ENCODE measurements around the gene VRK1. TPM values are rescaled to one million over a fixed set of nuclear protein-coding genes. Genes with fewer than 3 reads are reported as not detected.

VRK1 gene
- total RNA-seq, 1 donor from 2014 or later, result 68.8 TPM

DNA sequence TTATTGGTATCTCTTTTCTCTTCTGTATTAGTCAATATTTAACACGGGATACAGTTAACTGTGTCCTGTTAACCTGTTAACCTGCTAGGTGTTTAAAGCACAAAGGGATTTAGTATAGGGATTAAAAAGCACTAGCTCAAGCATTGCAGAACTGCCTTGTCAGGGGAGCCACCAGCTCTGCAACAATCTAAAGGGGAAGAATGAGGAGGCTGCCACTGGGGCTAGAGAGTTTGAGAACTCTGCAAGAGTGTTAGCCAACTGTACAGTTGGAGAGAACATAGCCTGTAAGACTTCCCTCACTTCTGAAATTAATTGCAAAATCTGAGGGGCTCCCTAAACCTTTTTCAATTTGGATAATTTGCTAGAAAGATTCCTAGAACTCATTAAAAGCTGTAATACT lies 6.5 kb upstream of the VRK1 start:
- intact Hi-C loops (cut with micrococcal nuclease), result no loop called here

DNA sequence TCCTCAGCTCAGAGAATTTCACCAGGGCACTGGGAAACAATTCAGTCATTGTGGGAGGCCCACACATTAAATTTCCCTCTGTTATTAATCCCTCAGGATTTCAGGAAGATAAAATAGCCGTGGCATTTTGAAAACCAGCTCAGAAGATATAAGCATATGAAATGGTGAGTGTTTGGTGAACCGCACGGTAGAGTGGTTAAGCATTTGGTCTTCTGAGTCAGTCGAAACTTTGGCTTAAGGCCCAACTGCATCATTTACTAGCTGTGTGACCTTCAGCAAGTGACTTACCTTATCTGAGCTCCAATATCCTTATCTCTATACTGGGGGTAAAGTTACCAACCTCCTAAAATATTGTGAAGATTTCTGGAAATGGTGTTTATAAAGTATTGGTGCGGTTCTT lies 5.2 kb upstream of the VRK1 start:
- intact Hi-C loops (cut with micrococcal nuclease), result no loop called here

DNA sequence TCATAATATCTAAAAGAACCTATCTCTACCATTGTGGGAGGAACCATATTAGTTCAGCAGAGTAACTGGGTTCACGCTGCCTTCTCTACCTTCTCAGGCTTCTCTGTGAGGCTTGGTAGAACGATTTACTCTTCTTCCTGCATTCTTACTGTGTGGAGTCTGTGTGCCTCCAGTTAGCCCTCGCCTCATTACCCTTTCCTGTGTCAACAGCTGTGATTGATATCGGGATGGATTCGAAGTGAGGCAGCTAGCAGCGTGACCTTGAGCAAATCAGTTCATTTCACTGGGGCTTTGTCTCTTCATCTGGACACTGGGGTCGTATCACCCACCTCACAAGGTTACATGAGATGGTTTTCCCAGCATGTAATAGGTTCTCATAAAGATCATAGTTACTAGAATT lies 4.6 kb upstream of the VRK1 start:
- intact Hi-C loops (cut with micrococcal nuclease), result no loop called here

DNA sequence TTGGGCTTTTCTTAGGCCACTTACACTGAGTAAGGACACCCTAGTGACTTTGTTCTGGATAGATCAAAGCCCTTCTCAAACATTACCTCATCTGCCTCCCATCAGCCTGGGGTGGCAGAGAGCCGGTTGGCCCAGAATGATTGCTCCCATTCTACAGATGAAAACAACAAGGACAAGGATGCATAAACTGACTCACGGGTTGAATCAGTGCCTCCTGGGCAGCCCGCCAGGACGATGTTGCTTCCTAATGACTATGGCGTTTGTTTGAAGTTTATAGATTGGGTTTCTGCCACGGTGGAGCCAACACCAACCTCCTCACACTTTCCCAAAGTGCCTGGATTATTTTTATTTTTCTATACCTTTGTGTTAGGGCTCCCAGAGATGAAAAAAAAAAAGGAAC lies 3.6 kb upstream of the VRK1 start:
- intact Hi-C loops (cut with micrococcal nuclease), result no loop called here

DNA sequence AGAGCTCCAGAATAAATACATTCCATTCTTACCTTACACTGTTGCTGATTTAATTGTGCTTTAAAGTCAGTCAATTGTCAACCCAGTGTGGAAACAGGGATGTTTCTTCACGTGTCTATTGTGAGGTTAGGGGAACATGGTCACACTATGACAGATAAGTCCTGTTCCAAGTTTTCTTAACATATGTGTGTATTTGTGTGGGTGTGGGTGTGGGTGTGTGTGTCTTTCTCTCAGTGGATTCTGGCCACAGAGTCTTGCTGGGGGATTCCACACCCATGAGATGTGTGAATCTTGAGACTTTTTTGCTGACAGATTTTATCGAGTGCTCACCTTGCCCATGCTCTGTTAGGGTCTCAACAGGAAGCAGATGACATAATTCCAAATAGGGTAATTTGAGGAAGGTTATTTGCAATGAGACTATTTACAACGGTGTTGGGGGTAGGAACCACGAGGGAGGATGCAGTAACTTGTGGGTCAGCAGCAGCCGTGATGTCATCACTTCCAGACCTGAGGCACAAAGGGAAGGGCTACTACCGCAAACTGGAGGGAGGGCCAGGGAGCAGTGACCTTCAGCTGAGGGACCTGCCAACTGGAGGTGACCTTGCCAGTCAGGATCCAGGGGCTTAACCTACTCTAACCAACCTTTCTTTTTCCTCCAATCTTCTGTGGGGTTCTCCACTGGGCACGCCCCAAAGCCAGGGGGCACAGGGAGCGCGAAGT lies 1.9 kb upstream of the VRK1 start:
- intact Hi-C loops (cut with micrococcal nuclease), result loop anchor here (5.0 kb wide), 1 partner anchor 57 kb away; no protein-coding TSS in a partner anchor

DNA sequence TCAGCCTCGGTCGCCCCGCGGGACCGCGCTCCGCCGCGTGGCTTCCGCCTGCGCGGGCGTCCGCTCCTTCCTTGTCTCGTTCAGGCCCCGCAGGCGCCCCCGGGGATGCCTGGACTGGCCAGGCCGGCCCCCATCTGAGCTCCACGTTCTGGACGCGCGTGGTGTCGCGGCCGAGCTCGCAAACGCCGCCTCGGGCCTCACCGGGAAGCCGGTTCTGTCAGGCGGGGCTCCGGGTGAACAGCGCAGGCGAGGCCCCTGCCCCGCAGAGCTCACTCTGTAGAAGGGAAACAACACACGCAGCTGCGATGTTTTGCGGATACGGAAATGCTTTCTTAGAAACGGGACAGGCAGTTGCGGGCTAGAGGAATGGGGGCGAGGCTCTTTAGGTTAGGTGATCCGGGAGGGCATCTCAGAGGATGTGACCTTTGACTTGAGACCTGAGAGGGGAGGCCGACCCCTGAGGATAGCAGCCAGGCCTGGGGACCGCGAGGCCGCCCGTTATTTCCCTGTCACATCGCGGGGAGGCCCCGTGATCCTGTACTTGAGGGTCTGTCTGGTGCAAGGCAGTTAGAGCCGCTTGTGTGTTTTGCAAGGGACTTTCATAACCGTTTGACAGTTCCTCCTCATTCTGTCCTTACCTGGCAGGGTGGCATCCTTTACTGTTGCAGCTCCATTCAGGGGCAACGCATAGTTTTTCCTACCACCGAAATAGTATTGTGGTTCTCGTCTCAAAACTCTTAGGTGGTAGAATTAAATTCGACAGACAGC lies 584 bp downstream of the VRK1 start:
- intact Hi-C loops (cut with micrococcal nuclease), result loop anchor here (1.0 to 5.0 kb wide), 3 partner anchors 35 to 295 kb away; partner anchors contain the start of gene PAPOLA

DNA sequence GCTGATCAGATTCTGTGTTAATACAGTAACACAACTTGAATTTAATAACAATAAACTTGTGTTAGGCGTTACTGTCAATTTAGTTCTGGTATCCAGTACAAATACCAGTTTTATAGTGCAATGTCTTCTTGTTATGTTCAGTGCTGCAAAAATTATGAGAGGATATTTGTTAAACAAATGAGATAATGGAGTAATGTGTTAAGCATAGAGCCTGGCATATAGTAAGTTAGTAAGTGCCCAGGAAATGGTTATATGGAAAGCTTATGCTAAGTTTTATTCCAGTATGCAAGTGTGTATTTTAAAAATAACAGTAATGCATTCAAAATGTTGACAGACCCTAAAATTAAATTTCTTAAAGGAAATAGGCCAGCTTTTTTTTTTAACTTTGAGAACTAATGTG lies 1.8 kb downstream of the VRK1 start:
- intact Hi-C loops (cut with micrococcal nuclease), result loop anchor here (5.0 kb wide), 1 partner anchor 53 kb away; no protein-coding TSS in a partner anchor

DNA sequence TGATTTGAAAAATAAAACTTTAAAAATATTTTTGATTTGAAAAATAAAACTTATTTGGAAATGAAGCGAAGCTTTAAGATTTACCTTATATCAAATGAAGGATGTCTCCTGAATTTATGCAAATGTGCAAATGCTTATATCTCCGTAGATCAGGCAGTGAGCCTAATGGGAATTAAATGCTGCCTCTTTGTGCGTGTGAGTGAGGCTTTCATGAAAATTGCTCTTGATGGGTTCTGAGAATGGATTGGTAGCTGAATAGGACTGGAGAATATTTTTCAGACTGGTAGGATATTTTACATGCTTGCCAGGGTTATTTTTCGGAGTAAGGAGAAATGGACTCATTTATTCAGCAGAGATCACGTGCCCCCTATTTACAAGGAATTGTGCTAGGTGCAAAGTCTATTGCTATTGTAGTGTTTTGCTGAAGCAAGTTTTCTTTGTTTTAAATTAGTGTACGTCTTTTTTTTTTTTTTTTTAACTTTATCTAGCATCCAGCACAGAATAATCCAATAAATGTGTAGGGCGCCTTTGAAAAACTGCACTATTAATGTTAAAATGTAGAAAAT lies 2.4 kb downstream of the VRK1 start:
- intact Hi-C loops (cut with micrococcal nuclease), result loop anchor here (5.0 kb wide), 2 partner anchors 53 to 798 kb away; no protein-coding TSS in a partner anchor

DNA sequence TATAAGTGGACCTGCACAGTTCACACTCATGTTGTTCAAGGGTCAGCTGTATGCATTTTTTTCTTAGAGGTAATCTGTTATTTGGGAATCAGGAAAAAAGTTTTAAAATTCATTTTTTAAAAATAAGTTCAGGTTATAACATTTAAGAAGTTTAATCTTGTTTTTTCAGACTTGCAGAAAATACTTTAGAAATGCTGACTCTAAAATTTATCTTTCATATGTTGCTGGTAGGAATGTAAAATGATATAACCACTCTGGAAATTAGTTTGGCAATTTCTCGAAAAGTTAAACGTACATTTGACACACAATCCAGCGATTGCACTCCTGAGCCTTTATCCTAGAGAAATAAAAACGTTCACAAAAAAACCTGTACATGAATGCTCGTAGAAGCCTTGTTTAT lies 4.7 kb downstream of the VRK1 start:
- intact Hi-C loops (cut with micrococcal nuclease), result loop anchor here (5.0 kb wide), 1 partner anchor 795 kb away; no protein-coding TSS in a partner anchor

DNA sequence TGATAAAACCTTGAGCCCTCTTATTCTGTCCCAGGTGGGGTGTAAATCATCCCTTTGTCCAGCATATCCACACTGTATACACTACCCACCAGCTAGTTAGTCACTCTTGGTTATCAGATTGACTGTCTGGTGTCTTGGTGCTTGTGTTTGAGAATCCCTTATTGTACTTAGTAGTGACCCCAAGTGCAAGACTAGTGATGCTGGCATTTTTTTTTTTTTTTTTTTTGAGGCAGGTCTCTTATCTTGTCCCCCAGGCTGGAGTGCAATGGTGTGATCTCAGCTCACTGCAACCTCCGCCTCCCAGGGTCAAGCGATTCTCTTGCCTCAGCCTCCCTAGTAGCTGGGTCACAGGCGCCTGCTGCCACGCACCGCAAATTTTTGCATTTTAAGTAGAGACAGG lies 5.8 kb downstream of the VRK1 start:
- intact Hi-C loops (cut with micrococcal nuclease), result loop anchor here (5.0 kb wide), 1 partner anchor 794 kb away; no protein-coding TSS in a partner anchor

DNA sequence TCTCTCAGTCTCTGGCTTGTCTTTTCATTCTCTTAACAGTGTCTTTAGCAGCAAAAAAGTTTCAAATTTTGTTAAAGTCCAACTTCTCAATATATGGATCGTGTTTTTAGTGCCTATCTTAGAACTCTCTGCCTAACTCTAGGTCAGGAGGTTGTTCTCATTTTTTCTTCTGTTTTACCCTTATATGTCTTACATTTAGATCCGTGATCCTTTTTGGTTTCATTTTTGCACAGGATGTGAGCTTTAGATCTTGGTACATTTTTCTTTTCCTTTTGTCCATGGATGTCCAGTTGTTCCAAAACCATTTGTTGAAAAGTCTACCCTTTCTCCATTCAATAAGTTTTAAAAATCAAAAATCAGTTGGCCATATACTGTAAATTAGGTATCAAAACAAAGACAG lies 6.8 kb downstream of the VRK1 start:
- intact Hi-C loops (cut with micrococcal nuclease), result loop anchor here (5.0 kb wide), 1 partner anchor 793 kb away; no protein-coding TSS in a partner anchor

DNA sequence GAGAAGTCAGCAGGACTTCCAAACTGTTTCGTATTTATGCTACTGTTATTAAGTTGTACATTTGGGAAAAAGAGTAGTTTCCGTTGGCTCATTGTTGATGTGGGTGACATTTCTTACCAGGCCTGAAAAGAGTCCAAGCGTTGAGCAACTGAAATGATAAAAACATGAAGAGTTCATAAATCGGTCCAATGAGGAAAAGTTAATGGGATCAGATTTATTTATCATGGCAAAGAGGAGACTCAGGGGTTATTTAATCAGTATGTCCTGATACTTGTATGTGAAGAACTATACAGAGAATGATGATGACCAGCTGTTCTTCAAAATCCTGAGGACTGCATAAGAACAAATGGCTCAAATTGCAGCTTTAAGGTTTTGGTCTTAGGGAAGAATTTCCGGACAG lies 7.7 kb downstream of the VRK1 start:
- intact Hi-C loops (cut with micrococcal nuclease), result loop anchor here (5.0 kb wide), 1 partner anchor 792 kb away; no protein-coding TSS in a partner anchor

DNA sequence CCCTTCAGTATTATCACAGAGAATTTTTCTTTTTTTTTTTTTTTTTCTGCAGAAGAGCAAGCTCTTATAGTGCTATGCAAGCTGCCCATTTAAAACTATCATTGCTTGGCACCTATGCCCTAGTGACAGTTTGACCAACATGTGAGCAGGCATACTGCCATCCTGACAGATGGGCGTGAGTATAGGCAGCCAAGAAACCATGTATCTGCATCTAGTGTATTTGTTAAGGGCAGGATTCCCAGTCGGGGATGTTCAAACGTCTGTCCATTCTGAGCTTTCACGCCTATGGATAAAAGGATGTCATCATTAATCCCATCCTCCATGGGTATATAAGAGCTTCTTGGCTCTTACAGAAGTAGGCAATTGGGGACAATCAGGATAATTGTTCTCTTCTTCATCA lies 8.8 kb downstream of the VRK1 start:
- intact Hi-C loops (cut with micrococcal nuclease), result no loop called here

DNA sequence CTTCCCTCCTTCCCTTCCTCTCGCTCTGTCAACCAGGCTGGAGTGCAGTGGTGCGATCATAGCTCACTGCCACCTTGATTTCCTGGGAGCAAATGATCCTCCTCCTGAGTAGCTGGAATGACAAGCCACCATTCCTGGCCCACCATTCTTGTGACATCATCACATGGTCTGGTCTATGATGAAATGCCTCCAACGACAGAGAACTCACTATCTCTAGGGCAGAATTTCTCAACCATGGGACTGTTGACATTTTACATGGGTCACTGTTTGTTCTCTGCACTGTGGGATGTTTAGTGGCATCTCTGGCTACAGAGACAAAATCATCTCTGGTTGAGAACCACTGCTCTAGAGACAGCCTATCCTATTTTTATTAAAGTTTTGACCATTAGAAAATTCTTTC lies 9.7 kb downstream of the VRK1 start:
- intact Hi-C loops (cut with micrococcal nuclease), result no loop called here

DNA sequence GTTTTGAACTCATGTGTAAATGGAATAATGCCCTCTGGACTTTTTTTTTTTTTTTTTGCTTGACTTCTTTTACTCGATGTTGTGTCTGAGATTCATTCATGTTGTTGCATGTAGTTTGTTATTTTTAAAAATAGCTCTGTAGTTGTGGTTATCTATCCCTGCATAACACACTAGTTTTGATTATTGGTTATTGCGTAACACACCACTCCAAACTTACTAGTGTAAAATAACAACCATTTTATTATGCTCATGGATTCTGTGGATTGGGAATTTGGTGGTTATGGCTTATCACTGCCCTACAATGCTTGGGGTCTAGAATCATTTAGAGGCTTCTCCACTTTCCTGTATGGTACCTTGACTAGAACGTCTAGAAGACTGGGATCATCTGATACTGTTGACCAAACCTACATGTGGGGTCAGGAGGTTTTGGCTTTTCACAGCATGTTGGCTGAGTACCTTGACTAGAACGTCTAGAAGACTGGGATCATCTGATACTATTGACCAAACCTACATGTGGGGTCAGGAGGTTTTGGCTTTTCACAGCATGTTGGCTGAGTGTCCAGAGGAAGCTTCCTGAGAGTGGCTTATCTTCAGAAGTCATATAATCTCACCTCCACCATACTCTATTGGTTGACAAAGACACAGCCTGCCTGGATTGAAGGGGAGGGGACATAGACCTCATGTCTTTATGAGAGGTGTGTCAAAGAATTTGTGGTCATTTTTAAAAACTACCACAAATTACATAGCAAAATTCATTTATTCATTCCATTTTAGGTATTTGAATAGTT lies 11.6 kb downstream of the VRK1 start:
- intact Hi-C loops (cut with micrococcal nuclease), result no loop called here

DNA sequence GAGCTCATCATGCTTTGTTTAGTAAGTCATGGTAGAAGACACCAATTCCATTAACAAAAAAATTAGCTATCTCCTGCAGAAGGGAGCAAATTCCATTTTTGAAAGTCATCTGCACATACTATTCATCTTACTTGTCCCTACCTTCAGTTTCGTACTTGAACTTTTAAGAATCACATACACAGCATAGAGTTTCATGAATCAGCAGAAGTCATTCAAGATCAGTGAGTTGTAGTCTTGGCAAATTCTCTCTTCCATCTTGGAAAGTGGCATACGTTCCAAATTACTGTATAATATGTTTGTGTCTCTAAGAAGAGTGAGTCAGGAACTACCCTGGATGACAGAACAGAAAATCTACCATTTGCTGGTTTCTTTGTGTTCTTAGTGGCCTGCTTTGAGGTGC lies 14.1 kb downstream of the VRK1 start:
- intact Hi-C loops (cut with micrococcal nuclease), result no loop called here

DNA sequence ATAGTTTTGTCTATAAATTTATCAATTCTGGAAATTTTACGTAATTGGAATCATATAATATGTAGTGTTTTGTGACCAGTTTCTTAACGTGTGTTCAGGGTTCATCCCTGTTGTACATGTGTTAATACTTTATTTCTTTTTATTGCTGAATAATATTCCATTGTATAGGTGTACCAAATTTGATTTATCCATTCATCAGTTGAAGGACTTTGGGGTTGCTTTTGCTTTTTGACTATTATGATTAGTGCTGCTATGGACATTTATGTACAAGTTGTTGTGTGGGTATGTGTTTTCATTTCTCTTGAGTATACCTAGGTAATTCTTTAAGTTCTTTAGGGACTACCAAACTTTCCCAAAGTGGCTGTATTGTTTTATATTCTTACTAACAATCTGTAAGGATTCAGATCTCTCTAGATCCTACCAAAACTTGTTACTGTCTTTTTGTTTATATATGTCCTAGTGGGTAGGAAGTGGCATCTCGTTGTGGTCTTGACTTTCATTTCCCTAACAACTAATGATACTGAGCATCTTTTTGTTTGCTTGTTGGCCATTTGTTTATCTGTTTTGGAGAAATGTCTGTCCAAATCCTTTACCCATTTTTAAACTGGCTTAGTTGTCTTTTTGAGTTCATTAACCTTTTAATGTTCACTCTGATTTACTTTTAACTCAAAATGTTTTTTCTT lies 14.9 kb downstream of the VRK1 start:
- intact Hi-C loops (cut with micrococcal nuclease), result no loop called here

DNA sequence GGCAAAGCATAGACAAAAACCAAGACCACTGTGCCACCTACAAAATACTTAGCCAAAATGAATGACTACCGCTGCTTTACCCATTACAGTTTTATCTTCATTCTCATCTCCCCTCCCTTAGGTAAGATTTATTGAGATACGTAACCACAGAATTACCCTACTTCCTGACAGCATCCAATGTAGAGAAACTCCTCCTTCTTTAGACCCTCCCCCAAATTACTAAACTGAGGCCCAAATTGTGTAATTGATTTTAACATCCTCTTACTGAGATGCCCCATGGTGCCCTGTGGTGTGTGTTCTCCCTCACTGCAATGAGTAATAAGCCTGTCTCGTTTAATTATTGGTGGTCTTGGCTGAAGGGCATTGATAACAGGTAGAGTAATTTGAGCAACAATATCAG lies 19.1 kb downstream of the VRK1 start:
- intact Hi-C loops (cut with micrococcal nuclease), result no loop called here

DNA sequence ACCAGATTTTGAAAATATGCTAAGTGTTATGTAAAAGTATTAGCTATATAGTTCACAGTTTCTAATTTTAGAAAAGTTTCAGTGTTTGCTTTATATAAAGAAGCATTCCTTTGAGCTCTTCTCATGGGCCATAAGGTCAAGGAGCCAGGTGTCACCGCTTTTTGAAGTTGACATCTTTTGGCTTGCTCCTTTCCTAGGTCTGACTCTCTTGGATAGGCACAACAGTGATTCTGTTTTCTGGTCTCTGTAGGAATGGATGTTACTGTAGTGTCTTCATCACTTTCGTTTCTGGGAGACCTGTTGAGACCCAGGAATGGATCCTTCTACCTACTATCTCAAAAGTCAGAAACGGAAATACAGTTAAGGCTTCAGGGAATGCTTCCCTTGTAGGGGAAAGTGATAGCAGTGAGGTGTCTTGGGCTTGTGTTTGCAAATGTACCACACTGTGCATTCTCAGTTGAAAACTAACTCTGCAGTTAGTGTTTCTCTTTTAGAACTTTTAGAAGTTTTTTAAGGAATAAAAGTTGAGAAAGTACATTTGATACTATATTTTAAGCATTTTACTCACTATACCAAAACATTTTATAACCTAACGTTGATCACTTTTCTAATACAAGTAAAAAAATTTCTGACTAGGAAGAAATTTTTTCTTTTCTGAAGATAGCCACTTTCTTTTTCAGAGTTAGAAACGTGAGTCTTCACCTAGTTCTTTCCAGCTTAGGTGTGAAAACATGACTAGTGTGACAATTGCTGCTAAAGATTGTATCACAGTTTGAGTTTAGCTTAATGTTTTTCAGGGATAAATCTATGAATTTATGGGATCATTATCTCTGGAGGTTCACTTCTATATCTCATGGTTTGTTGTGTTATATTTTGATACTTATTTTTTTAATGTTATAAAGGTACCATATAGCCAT lies 20.8 kb downstream of the VRK1 start:
- intact Hi-C loops (cut with micrococcal nuclease), result no loop called here

DNA sequence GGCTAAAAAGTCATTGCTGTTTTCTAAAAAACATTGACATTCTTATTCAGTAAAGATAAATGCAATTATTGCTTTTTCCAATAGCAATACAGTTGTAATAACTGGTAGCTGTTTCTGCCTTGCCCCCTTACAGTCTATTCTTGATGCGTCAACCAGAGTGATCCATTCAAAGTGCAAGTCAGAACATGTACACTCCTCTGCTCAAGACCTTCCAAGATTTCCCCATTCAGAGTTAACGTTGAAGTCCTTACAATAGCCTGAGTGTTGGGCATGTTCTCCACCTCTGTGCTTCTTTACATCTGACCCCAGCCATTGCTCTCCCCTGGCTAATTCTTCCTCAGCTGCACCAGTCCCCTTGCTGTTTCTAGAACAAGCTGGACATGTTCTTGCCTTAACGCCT lies 24.3 kb downstream of the VRK1 start:
- intact Hi-C loops (cut with micrococcal nuclease), result no loop called here
